ENCODE data around the gene CSF2. TPM values are rescaled to one million over a fixed set of nuclear protein-coding genes. Genes with fewer than 3 reads are reported as not detected.

CSF2 gene
- total RNA-seq, 1 experiment from 2014 or later, result 0.68 TPM

Other genes with a start within 250 kb of the CSF2 start
- not detected in 2 replicates for gene MEIKIN, start 128.1 kb upstream of the CSF2 start, total RNA-seq (2014; rRNA removed; shearing (Covaris generic))
- gene ACSL6, start 62.1 kb upstream of the CSF2 start, total RNA-seq (2014; rRNA removed; shearing (Covaris generic)), result 0.03 TPM in 1 of 2 replicates, not detected in the other
- not detected in 2 replicates for gene IL3, start 13.1 kb upstream of the CSF2 start, total RNA-seq (2014; rRNA removed; shearing (Covaris generic))
- 222 and 261 TPM in 2 replicates for gene P4HA2, start 154.1 kb downstream of the CSF2 start, total RNA-seq (2014; rRNA removed; shearing (Covaris generic))
- 52.2 and 94.1 TPM in 2 replicates for gene PDLIM4, start 183.9 kb downstream of the CSF2 start, total RNA-seq (2014; rRNA removed; shearing (Covaris generic))
- gene SLC22A4, start 220.6 kb downstream of the CSF2 start, total RNA-seq (2014; rRNA removed; shearing (Covaris generic)), result 3.8 and 4.4 TPM in 2 replicates

All from SJSA1 (cell line).